H1 (cell line): ENCODE results near the gene MSI2. TPM values are rescaled to one million over a fixed set of nuclear protein-coding genes. Genes with fewer than 3 reads are reported as not detected.

Source experiments
- FOSL1 ChIP-seq: IDR thresholded peaks from 2 replicates; pipeline ENCODE4 v1.6.1; 2011; ENCODE audit warnings: mild to moderate bottlenecking, low read depth, low read length, moderate library complexity; ENCODE audit not compliant: insufficient read depth
- NANOG ChIP-seq: IDR thresholded peaks from 2 replicates; pipeline ENCODE4 v1.6.1; 2011; ENCODE audit warnings: low read length, low read depth, mild to moderate bottlenecking, inconsistent platforms; ENCODE audit not compliant: insufficient read depth, poor library complexity, severe bottlenecking
- polyA plus RNA-seq, 7 experiments: library from polyadenylated mRNA; depleted of rRNA in 3 of 7; stranded (reverse) in 5 of 7; unstranded in 2 of 7; fragments of >200 nt in 5 of 7; fragments of 200-250 nt in 2 of 7; gene quantifications; 1 replicate in 5 of 7; 2 replicates in 1 of 7; 4 replicates in 1 of 7; pipeline versions ENCODE4 v1.2.1 to v1.2.3, GENCODE V29; 2011 to 2013; ENCODE audit warnings: missing spikeins in 2 of 7, mixed read lengths in 2 of 7
- total RNA-seq: library from RNA; stranded (reverse); fragmentation: NEBNext Ultra II Directional; extraction: Animal tissue kit (Norgen Biotek cat#: 25700); gene quantifications from 2 replicates; pipeline ENCODE4 v1.2.1, GENCODE V29; 2021
- TF ChIP-seq, protein P1 (sequence below): fragments of 300-600 bp; sonication (generic); IDR thresholded peaks from 2 replicates; pipeline ENCODE4 v1.7.1; 2012; ENCODE audit warnings: low read length, moderate library complexity, mild to moderate bottlenecking, inconsistent platforms; ENCODE audit not compliant: insufficient replicate concordance

Gene MSI2
- total and polyA plus RNA-seq, 2 of the 8 experiments (the other 6 are each of a cell fraction or from before 2014, with no cell fraction given) = 36.7 to 80.6 TPM

DNA sequence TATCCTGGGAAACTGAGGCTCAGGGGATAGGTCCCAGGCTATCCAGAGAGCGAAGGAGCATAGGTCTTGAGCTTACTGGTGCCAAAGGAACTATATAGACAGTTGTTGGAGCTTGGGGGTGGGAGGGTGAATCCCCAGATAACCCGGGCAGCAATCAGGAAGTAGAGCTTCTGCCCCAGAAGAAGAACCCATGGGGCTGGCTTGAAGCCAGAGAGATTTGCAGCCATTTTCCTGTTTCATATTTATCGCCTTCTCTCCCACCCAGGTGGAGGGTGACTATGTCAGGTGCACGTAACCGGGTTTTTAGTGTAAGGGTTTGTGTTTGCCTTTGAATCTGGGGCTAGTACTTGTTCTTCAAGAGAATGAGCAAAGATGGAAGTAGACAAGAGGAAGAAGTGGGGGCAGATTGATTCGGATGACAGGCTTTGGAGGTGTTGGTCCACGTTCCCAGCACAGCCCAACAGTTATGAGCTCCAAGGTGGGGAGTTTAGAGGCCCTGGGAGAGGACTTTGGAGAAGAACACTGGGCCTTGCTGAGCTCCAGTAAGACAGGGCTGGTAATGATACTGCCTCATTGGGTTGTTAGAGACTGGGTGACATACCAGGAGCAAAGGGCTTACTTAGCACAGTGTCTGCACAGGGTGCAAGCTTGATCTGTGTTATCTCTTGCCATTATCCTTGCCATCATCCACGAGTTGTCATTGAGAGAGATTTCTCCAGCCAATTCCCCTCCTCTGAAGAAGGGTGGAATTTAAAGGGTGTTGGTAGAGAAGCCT lies 343.1 kb downstream of the MSI2 start (continued):
- TF ChIP-seq, protein P1, sequence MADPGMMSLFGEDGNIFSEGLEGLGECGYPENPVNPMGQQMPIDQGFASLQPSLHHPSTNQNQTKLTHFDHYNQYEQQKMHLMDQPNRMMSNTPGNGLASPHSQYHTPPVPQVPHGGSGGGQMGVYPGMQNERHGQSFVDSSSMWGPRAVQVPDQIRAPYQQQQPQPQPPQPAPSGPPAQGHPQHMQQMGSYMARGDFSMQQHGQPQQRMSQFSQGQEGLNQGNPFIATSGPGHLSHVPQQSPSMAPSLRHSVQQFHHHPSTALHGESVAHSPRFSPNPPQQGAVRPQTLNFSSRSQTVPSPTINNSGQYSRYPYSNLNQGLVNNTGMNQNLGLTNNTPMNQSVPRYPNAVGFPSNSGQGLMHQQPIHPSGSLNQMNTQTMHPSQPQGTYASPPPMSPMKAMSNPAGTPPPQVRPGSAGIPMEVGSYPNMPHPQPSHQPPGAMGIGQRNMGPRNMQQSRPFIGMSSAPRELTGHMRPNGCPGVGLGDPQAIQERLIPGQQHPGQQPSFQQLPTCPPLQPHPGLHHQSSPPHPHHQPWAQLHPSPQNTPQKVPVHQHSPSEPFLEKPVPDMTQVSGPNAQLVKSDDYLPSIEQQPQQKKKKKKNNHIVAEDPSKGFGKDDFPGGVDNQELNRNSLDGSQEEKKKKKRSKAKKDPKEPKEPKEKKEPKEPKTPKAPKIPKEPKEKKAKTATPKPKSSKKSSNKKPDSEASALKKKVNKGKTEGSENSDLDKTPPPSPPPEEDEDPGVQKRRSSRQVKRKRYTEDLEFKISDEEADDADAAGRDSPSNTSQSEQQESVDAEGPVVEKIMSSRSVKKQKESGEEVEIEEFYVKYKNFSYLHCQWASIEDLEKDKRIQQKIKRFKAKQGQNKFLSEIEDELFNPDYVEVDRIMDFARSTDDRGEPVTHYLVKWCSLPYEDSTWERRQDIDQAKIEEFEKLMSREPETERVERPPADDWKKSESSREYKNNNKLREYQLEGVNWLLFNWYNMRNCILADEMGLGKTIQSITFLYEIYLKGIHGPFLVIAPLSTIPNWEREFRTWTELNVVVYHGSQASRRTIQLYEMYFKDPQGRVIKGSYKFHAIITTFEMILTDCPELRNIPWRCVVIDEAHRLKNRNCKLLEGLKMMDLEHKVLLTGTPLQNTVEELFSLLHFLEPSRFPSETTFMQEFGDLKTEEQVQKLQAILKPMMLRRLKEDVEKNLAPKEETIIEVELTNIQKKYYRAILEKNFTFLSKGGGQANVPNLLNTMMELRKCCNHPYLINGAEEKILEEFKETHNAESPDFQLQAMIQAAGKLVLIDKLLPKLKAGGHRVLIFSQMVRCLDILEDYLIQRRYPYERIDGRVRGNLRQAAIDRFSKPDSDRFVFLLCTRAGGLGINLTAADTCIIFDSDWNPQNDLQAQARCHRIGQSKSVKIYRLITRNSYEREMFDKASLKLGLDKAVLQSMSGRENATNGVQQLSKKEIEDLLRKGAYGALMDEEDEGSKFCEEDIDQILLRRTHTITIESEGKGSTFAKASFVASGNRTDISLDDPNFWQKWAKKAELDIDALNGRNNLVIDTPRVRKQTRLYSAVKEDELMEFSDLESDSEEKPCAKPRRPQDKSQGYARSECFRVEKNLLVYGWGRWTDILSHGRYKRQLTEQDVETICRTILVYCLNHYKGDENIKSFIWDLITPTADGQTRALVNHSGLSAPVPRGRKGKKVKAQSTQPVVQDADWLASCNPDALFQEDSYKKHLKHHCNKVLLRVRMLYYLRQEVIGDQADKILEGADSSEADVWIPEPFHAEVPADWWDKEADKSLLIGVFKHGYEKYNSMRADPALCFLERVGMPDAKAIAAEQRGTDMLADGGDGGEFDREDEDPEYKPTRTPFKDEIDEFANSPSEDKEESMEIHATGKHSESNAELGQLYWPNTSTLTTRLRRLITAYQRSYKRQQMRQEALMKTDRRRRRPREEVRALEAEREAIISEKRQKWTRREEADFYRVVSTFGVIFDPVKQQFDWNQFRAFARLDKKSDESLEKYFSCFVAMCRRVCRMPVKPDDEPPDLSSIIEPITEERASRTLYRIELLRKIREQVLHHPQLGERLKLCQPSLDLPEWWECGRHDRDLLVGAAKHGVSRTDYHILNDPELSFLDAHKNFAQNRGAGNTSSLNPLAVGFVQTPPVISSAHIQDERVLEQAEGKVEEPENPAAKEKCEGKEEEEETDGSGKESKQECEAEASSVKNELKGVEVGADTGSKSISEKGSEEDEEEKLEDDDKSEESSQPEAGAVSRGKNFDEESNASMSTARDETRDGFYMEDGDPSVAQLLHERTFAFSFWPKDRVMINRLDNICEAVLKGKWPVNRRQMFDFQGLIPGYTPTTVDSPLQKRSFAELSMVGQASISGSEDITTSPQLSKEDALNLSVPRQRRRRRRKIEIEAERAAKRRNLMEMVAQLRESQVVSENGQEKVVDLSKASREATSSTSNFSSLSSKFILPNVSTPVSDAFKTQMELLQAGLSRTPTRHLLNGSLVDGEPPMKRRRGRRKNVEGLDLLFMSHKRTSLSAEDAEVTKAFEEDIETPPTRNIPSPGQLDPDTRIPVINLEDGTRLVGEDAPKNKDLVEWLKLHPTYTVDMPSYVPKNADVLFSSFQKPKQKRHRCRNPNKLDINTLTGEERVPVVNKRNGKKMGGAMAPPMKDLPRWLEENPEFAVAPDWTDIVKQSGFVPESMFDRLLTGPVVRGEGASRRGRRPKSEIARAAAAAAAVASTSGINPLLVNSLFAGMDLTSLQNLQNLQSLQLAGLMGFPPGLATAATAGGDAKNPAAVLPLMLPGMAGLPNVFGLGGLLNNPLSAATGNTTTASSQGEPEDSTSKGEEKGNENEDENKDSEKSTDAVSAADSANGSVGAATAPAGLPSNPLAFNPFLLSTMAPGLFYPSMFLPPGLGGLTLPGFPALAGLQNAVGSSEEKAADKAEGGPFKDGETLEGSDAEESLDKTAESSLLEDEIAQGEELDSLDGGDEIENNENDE = no peak
- TF ChIP-seq NANOG (no peak), FOSL1 (no peak)
